GM12892 (cell line): ENCODE measurements around the gene GAS7.

ENCODE experiments used
- DNase-seq: peaks from one replicate; pipeline ENCODE4 v3.0.0; 2011; ENCODE audit not compliant: insufficient read length
- FAIRE-seq: peaks from 2 replicates; lab custom pipeline; 2011; peaks lifted over from hg19 to GRCh38; lab: Jason Lieb, UNC
- POLR2A ChIP-seq: IDR thresholded peaks from 2 replicates; pipeline ENCODE4 v1.6.1; 2011; ENCODE audit warnings: low read depth, low read length, control low read depth
- POLR2AphosphoS5 ChIP-seq: IDR thresholded peaks from 2 replicates; pipeline ENCODE4 v1.6.1; 2011; ENCODE audit warnings: low read depth, low read length, control low read depth
- TAF1 ChIP-seq: IDR thresholded peaks from 2 replicates; pipeline ENCODE4 v1.6.1; 2011; ENCODE audit warnings: low read depth, mild to moderate bottlenecking, control low read depth, low read length, borderline replicate concordance

Gene GAS7

DNA sequence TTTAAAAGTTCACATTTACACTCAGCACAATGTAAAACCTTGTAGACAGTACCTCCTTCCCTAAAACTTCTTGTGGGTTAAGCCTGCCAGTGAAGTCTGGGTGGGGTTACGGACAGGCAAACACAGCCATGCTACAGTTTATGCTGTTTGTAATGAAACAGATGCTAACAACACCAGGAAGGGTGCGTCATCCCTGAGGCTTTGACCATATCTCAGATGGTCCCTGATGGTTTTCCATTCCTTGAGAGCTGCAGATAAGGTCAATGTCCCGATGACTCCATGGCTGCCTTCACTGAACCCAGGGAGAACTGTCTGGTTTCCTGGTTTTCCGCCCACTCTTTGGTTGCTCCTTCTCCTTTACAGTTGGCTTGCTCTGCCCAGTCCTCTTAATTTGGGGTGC lies 29.1 kb downstream of the GAS7 start:
- no peak for DNase-seq
- TF ChIP-seq TAF1 (no peak), POLR2A (no peak), POLR2AphosphoS5 (no peak)
- no peak for FAIRE-seq

DNA sequence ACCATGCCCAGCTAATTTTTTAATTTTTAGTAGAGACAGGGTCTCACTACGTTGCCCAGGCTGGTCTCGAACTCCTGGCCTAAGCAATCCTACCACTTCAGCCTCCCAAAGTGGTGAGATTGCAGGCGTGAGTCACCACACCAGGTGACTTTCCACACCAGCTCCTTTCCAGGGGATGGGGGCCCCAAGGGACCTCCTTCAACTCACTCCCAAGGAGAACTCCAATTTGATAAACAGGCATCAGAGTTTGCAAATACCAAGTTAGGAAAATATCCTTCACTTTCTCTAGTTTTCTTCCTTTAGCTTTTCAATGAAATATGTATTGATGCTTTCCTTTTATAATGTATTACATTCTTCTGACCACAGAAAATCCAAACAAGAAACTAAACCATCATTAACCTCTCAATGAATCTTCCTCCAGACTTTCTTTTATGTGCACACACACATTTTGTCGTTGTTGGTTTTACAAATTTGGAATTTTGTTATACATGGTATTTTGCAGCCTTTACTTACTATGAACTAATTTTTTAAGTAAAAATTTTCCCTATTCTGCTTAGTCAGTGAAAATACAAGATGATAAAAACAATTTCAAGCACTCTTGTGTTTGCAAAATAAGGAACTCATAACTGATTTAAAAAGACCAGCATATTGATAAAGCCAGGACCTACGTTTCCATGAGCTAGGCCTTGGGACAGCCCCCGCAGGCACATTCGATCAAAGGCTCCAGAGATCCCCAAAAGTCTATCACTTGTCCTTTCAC lies 32.0 kb downstream of the GAS7 start:
- no peak for DNase-seq
- TF ChIP-seq TAF1: no peak
- TF ChIP-seq POLR2A: no peak
- TF ChIP-seq POLR2AphosphoS5: no peak

DNA sequence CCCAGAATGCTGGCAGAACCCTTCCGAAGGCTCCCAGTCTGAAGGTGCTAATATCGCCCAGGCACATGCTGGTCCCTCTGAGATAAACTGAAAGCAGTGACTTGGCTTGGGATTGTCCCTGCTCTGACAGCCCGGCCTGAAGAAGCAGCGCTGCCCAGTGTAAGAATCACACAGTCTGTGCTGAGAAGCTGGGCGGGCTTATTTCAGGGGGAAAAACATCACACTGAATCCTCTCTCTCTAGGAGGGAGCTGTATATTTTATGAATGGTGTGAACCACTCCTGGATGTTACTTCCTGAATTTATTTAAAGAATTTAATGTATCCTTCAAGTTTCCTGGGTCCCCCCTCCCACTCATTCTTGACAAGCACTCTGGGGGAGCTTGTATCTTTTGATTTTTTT lies 36.3 kb downstream of the GAS7 start:
- no peak for DNase-seq
- TF ChIP-seq TAF1 (no peak), POLR2A (no peak), POLR2AphosphoS5 (no peak)
- no peak for FAIRE-seq

More for the DNA sequence above, 32.0 kb downstream of the GAS7 start:
- no peak for FAIRE-seq

DNA sequence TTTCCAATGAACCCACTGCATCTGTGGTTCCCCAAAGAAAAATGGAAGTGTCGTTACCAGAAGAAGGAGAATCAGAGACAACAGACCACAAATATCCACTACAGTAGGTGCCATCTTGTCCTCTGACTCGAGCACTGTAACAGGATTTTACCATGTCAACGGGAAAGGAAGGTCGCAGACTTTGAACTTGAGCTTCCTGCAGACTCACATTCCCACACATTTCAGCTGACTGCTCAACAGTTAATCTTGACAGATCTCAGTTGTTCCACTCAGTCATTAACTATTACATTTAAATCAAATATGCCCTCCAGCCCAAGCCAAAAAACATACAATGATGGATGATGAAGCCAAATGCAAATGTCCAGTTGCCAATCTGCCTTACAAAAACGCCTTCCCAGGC lies 37.0 kb downstream of the GAS7 start:
- no peak for DNase-seq
- TF ChIP-seq TAF1 (no peak), POLR2A (no peak), POLR2AphosphoS5 (no peak)
- no peak for FAIRE-seq

DNA sequence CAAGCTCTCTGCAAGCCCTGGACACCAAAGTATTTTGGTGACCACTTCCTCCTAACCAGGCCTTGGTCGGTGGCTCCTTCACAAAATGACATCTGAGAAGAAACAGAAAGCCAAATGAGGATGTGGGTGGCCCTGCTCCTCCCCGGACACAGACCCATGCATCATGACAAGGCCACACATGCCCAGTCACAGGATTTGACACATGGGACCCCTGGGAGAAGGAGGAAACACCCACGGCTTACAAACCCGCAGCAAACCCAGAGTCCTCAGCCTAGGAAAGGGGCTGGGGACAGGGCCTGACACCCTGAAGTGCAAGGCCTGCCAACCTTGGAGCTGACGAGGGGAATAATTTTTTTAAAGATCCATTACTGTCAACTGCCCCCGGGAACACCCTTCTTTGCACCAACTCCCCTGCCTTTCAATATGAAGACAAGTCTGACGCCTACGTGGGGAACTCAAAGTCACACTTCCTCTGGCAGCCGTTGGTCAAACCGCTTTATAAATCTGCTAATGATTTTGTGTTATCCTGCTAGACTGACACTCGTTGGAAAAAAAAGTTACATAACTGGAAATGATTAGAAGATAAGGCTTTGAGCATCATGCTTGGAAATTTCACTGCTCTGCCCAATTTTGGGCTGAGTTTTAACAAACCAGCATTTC lies 41.3 kb downstream of the GAS7 start:
- TF ChIP-seq POLR2A (no peak), POLR2AphosphoS5 (no peak), TAF1 (no peak)
- DNase-seq (peak; percentile 58), FAIRE-seq (peak; percentile 91)

DNA sequence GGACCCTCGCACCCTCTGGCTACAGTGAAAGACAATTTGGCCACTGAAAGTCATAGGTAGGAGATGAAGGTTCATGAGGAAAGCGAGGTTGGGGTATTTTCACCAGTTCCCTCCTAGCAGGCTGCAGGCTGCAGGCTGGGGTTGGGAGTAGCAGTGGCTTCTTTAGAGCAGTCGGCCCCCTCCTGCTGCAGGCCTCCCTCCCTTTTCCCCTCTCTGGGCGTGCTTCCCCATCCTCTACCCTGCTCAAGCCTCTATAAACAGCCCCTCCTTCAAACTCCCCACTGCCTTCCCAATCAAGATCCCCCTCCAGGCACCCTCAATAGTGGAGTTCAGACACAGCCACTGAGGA lies 41.8 kb downstream of the GAS7 start:
- FAIRE-seq (peak; percentile 21), DNase-seq (no peak)
- TF ChIP-seq POLR2A (no peak), POLR2AphosphoS5 (no peak), TAF1 (no peak)

GRCh38 chr17:10156077-10156435 lies 42.4 kb downstream of the GAS7 start:
- DNase-seq: no peak
- no peak for FAIRE-seq
- TF ChIP-seq POLR2AphosphoS5 (no peak), POLR2A (no peak), TAF1 (no peak)

GRCh38 chr17:10155371-10156076 lies 42.9 kb downstream of the GAS7 start:
- no peak for DNase-seq
- TF ChIP-seq POLR2A (no peak), TAF1 (no peak), POLR2AphosphoS5 (no peak)
- FAIRE-seq: no peak

DNA sequence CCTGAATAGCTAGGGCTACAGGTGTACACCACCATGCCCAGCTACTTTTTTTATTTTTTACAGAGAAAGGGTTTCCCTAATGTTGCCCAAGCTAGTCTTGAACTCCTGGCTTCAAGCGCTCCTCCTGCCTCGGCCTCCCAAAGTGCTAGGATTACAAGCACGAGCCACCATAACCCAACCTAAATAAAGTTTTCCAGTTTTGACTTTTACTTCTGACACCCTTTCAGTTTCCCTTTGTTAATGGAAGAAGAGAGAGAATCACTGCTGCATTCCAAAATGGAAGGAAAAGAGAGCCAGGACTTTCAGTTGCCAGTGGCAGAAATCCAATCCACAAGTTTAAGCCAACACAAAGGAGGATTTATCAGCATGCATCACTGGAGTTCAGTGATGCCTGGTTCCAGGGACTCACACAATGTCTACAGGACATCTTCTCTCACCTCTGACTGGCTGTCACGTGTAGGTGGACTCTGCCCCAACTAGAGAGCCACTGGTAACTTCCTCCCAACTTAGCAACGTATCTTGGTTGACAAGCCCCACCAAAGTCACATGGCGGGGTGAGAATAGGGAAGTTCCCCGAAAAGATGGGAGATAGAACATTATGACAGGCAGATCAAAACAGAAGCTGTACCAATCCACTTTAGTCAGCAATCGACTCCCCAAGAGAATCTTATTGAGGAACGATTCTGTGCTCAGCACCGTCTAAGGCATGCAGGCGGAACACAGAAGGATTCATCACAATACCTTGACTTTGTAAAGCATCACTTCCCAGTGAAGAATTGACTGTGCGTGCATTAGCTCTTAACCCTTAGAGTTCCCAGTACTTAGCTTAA lies 46.5 kb downstream of the GAS7 start:
- TF ChIP-seq POLR2AphosphoS5: no peak
- no peak for TF ChIP-seq TAF1
- TF ChIP-seq POLR2A: no peak
- peak; percentile 85 for FAIRE-seq
- DNase-seq: no peak

DNA sequence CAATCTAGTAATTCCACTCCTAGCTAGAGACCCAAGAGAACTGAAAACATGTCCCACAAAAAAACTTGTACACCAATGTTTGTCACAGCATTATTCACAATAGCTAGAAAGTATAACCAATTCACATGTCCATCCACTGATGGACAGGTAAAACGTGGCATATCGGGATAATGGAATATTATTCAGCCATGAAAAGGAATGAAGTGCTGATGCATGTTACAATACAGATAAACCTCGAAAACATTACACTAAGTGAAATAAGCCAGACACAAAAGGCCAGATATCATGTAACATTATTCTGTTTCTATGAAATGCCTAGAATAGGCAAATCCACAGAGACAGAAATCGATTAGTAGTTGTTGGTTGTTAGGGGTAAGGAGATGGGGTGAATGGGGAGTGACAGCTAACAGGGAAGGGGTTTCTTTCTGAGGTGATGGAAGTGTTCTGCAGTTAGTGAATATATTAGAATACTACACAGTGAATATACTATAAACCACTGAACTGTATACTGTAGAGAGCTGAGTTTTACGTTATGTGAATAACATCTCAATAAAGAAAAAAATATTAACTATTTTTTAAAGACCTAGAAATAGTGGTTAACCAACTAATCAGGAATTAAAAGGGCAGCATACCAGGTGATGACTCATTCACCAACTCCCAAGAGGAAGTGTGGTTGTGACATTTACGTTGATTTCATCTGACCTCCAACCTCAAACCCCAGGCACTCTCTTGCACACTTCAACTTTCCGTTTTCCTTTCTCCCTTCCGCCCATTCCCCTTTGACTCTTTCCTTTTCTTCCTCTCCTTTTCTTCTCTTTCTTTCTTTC lies 48.6 kb downstream of the GAS7 start:
- no peak for DNase-seq
- peak; percentile 76 for FAIRE-seq
- no peak for TF ChIP-seq POLR2A
- TF ChIP-seq TAF1: no peak
- TF ChIP-seq POLR2AphosphoS5: no peak
